Epidermal melanocyte (primary cell): ENCODE results near the gene TBCD.

Experiments used
- DNase-seq: peaks from one replicate; pipeline ENCODE4 v3.0.0; 2011; ENCODE audit warnings: low spot score; ENCODE audit not compliant: insufficient read length

TBCD gene

GRCh38 chr17:82936768-82937171 lies 184.9 kb downstream of the TBCD start:
- no peak for DNase-seq

DNA sequence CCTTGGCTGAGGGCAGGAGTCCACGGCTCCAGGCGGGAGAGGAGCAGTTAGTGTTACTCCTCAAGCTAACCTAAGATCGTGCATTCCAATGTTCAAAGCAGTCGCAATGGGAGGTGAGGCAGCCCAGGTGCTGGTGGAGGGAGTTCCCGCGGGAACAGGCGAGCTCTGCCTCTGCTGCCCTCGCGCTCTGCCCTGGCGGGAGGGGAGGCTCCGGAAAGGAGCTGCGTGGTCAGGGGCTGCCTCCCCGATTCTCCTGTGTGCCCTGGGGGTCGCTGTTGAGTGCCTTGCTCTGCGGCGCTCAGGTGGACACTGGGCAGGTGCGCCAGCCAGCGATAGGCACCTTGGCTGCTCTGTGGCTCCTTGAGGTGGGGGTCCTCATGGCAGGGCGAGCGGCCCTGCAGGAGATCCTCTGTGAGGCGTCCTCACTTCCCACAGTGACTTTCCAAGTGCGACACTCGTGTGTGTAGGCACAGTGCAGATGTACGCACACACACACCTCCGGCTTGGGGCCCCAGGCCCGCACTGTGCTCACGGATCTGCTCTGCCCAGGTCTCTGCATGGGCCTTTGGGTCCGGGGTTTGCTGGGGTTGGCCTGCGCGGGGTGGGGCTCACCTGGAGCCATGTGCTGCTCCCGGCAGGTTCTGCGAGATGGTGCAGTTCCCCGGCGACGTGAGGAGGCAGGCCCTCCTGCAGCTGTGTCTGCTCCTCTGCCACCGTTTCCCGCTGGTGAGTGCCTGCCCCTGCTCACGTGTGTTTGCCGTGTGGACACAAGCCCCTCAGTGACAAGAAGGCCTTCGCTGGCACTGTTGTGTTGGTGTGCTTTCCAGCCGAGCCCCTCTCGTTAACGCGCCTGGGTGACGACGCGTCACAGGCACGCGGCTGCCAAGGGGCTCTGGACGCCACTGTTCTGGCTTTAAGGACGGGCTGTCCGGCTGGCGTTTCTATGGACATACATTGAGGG lies 185.8 kb downstream of the TBCD start:
- no peak for DNase-seq

- DNase-seq, result no peak
These were observed 186.6 kb downstream of the TBCD start for GRCh38 chr17:82938486-82938872.

DNA sequence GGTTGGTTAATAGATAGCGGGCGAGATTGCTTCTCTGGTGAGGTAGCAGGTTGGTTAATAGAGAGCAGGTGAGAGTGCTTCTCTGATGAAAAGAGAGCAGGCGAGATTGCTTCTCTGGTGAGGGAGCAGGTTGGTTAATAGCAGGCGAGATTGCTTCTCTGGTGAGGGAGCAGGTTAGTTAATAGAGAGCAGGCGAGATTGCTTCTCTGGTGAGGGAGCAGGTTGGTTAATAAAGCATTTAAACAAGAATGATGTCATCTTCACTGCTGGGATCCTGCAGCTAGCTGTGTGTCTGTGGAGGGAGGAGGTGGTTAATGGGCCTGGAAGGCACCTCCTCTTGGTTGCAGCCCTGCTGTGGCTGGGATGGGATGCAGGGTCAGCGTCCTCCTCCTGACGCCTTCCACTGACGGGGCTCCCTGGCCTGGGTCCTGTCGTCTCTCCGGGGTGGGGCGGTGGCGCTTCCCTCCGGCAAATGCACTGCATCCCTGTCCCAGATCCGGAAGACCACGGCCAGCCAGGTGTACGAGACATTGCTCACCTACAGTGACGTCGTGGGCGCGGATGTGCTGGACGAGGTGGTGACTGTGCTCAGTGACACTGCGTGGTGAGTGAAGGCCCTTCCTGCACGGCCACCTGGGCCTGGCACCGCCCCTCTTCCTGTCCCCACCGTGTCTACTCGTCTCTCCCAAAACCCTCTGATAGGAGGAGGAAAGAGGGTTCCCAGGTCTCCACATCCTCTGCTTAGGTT lies 187.2 kb downstream of the TBCD start:
- DNase-seq, result no peak

GRCh38 chr17:82939621-82940135 lies 187.8 kb downstream of the TBCD start:
- no peak for DNase-seq

DNA sequence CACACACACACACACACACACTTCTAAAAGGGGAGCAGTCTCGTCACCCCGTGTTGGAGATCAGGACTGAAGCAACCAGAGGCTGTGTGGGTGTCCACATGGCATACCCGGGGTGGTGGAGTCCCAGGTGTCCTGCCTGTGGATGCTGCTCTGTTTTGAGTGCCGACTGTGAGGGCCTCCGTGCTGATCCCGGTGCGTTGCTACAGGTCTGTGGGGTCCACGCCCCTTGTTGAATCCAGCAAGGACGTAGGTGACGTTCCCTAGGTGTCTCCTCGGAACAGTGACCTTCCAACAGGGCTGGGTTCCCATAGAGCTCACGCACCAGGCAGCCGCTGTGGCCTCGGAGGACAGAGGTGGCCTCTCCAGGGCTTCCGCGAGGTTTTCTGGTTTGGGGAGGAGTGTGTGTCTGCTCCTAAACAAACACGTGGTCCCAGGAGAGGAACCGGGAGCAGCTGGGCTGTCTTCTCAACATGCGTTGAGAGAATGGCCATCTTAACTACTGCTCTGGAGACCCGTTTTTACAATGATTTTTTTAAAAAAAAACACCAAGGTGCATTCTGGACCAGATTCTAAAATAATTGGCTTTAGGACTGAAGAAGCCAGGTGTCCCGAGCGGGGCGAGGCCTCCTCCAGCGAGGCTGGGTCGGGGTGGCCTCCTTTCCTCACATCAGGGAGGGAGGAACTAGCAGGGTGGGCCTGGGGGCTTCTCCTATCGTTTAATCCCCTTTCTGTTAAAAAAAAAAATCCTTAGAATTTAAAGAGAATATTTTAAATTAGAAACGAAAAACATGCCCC lies 188.6 kb downstream of the TBCD start:
- no peak for DNase-seq

DNA sequence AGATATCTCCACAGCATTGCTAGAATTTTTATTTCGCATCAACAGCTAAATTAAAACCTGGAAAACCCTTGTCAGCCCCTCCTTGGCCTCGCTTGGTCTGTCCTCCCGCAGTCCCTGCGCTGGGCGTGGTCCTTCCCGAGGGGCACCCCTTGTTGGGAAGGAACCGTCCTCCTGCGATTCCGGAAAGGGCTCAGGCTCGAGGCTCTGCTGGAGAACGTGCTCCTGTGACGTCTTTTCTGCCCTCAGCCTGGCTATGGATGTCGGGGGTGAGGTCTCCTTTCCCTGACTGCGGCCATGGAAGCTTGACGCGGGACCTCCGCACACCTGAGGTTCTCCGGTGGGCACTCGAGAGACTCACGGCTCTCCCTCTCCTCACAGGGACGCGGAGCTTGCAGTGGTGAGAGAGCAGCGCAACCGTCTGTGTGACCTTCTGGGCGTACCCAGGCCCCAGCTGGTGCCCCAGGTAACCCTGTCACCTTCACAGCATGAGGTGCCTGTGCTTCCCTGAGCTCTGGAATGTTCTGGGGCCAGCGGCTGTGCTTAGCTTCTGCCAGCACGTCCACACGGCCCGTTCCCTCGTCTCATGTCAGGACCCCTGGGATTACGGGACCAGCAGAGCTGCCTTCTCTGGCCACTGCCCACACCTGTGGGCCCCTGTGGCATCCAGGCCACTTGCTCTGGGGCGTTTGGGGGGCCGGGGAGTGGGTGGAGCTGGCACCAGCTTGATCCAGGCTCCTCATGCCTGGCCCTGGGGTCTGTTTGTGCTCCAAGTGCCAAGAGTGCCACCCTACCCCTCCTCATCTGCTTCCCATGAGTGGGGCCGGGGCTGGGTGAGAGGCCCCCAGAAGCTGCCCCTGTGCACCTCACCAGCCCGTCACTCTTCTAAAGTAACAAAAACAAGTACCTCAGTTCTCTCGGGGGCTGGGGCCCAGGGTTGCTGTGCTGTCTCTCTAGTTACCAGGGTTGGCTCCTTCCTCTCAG lies 189.4 kb downstream of the TBCD start:
- DNase-seq, result no peak

- no peak for DNase-seq
These were observed 190.6 kb downstream of the TBCD start for GRCh38 chr17:82942166-82943130.

GRCh38 chr17:82943339-82943738 lies 191.5 kb downstream of the TBCD start:
- no peak for DNase-seq

DNA sequence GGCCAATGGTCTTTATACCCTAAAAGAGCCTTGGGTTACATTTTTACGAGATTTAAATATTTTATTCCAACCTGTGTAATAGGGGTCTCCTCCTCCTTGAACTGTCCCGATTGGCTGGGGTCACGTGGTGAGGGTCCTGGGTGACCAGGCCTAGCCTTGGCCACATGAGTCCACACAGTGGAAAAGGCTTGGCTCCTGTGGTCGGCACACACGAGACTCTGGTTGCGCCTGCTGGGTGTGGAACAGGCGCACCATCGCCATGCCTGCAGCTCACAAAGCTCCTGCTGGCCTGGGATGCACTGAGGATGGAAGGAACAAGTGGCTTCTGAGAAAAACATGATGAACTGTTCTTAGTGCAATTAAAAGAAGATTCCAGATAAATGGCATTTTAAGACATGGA lies 191.9 kb downstream of the TBCD start:
- DNase-seq, result no peak

DNA sequence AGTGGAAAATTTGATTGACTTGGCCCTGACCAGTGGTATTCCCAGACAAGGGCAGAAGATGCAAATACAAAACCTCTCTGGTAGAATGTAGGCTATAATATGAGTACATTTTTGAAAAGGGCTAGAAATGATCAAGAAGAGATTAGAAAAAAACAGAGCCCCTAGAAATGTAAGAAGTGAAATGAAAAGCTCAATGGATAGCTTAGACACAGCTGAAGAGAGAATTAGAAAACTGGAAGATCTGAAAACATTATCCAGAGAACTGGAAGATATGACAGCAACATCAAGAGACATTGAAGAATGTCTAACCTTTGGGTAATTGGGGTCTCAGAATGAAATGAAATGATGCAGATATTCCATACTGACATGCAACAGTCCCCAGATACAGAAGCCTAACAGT lies 193.1 kb downstream of the TBCD start:
- DNase-seq, result no peak

DNA sequence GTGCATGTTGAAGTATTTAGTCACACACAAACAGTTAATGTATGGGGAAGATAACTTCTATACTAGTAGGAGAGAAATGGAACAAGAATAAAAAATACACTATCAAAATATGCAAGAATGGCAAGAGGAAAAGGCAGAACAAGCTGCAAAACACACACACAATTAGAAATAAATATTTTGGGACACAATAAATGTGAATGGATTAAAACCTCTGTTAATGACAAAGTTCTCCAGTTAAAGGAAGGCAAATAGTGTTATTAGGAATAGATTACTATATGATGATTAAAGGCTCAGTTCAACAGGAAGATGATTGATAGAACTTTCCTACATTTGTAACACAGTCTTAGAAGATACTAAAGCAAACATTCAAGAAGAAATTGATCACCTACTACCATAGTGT lies 194.2 kb downstream of the TBCD start:
- no peak for DNase-seq

- DNase-seq, result no peak
These were observed 195.5 kb downstream of the TBCD start for GRCh38 chr17:82947051-82947991.

GRCh38 chr17:82948081-82948511 lies 196.2 kb downstream of the TBCD start:
- DNase-seq, result no peak

GRCh38 chr17:82948957-82949356 lies 197.1 kb downstream of the TBCD start:
- no peak for DNase-seq

DNA sequence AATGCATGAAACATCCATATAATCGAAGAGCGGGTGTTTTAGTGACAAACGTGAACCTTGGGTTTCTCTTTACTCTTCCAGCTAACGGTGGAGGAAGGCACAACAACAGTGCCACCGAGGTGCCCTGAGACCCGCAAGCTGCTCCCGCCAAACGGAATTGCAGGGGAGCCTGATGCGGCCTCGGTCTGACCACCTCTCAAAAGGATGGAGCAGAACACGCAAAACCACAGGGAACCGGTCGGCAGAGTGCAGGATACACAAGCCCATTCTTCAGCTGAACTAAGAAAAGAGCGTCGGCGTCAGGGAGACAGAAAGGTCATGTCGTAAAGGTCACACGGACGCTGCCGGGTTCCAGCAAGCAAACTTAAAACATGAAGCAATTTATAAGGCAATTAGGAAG lies 197.5 kb downstream of the TBCD start:
- DNase-seq, result no peak

DNA sequence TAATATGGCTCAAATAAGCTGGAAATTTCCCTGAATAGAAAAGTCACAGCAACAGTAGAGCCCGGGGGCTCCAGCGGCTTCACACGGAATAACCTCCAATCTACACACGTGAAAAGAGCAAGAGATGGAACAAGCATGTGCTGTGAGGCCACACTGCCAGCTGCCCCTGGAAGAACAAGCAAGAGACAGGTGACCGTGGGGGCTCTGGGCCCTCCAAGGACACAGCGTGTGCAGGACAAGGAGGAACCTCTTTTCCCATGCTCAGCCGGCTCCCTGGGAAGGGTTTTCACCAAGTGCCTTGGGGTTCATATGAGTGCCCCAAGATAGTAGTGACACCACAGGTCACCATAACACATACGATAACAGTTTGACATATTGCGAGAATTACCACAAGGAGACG lies 198.1 kb downstream of the TBCD start:
- DNase-seq, result no peak

DNA sequence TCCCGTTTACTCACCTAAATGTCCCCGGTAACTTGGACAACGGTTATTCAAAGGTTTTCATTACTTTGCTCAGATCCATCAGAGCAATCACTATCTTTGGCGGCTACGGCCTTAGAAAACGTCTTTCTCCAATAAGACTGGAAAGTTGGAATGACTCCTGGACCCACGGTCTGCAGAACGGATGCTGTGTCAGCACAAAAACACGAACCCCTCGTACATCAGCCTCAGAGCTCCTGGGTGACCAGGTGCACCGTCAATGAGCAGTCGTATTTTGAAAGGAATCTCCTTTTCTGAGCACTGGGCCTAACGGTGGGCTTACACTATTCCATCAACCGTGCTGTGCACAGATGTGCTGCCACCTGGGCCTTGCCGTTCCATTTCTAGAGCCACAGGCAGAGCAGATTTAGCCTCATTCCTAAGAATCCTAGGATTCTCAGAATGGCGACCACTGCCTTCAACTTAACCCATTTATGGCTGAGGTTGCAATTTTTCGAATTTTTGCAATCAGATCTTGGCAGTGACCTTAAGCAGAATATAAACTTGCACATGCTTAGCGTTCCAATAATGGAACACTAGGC lies 198.7 kb downstream of the TBCD start:
- no peak for DNase-seq
